CD14-positive monocyte (primary cell): Measurements from ENCODE around the gene NBEA. TPM values are rescaled to one million over a fixed set of nuclear protein-coding genes. Genes with fewer than 3 reads are reported as not detected.

Experiments
- DNase-seq, 3 donors: peaks; one replicate each; pipeline ENCODE4 v3.0.0-alpha.2; 2011 to 2022
- H2AFZ ChIP-seq: 2 replicates; pipeline ENCODE4 v1.6.0; 2012; ENCODE audit warnings: mild to moderate bottlenecking, low read depth, low read length, inconsistent platforms; ENCODE audit not compliant: insufficient read depth, poor library complexity, severe bottlenecking
- H3K27ac ChIP-seq, 2 donors: 1 replicate in 1 of 2; 2 replicates in 1 of 2; pipeline ENCODE4 v1.5.1; 2012 to 2013; ENCODE audit warnings: low read length in 2 of 2, control low read depth in 1 of 2, inconsistent platforms in 1 of 2, low read depth in 1 of 2, mild to moderate bottlenecking in 1 of 2
- H3K27me3 ChIP-seq, 2 donors: one replicate each; pipeline versions ENCODE4 v1.6.0 to v1.6.1; 2011 to 2013; ENCODE audit warnings: low read length in 2 of 2; ENCODE audit not compliant: control insufficient read depth in 2 of 2, insufficient read depth in 2 of 2
- H3K36me3 ChIP-seq, 2 donors: replicated peaks in 1 of 2; 1 replicate in 1 of 2; 2 replicates in 1 of 2; pipeline versions ENCODE4 v1.5.1 to v1.6.1; 2012 to 2013; ENCODE audit warnings: low read length in 2 of 2, control low read depth in 1 of 2, inconsistent platforms in 1 of 2, mild to moderate bottlenecking in 1 of 2; ENCODE audit not compliant: insufficient read depth in 2 of 2, control insufficient read depth in 1 of 2
- H3K4me1 ChIP-seq, 2 donors: 1 replicate in 1 of 2; 2 replicates in 1 of 2; pipeline versions ENCODE4 v1.5.1 to v1.6.1; 2012 to 2013; ENCODE audit warnings: low read length in 2 of 2, control low read depth in 1 of 2, inconsistent platforms in 1 of 2, mild to moderate bottlenecking in 1 of 2, moderate library complexity in 1 of 2; ENCODE audit not compliant: insufficient read depth in 2 of 2, control insufficient read depth in 1 of 2
- H3K4me2 ChIP-seq: replicated peaks from 2 replicates; pipeline ENCODE3; 2012; ENCODE audit warnings: low read length, moderate library complexity, mild to moderate bottlenecking; ENCODE audit not compliant: poor library complexity, severe bottlenecking; ENCODE audit errors: extremely low read depth
- H3K4me3 ChIP-seq, 3 experiments: fragments of 200-600 bp in 1 of 3; sonication (generic) in 1 of 3; replicated peaks in 1 of 3; 1 replicate in 2 of 3; 2 replicates in 1 of 3; pipeline ENCODE4 v1.5.1; 2011 to 2013; ENCODE audit warnings: low read length in 3 of 3, mild to moderate bottlenecking in 3 of 3, control low read depth in 2 of 3, low read depth in 2 of 3, inconsistent platforms in 1 of 3, moderate library complexity in 1 of 3
- H3K79me2 ChIP-seq: 2 replicates; pipeline ENCODE4 v1.6.0; 2012; ENCODE audit warnings: mild to moderate bottlenecking, control low read depth, inconsistent platforms, low read length, moderate library complexity; ENCODE audit not compliant: insufficient read depth
- H3K9ac ChIP-seq: 2 replicates; pipeline ENCODE4 v1.6.0; 2017; ENCODE audit warnings: low read length, mild to moderate bottlenecking; ENCODE audit not compliant: insufficient read depth, poor library complexity, severe bottlenecking
- H3K9me3 ChIP-seq, 2 donors: replicated peaks in 1 of 2; 1 replicate in 1 of 2; 2 replicates in 1 of 2; pipeline versions ENCODE4 v1.5.1 to v1.6.1; 2012 to 2013; ENCODE audit warnings: low read length in 2 of 2, control low read depth in 1 of 2; ENCODE audit not compliant: control insufficient read depth in 1 of 2, insufficient read depth in 1 of 2
- H4K20me1 ChIP-seq: 2 replicates; pipeline ENCODE4 v1.6.0; 2012; ENCODE audit warnings: mild to moderate bottlenecking, low read length, control low read depth, moderate library complexity; ENCODE audit not compliant: insufficient read depth
- H3K27ac Mint-ChIP-seq, 7 donors: one replicate each; pipeline ENCODE4 v1.8.0; 2020; ENCODE audit warnings: mild to moderate bottlenecking in 7 of 7, mixed read lengths in 7 of 7, moderate library complexity in 6 of 7, inconsistent platforms in 2 of 7
- H3K27me3 Mint-ChIP-seq, 3 donors: one replicate each; pipeline ENCODE4 v1.8.0; 2021 to 2022; ENCODE audit warnings: low read depth in 3 of 3, mild to moderate bottlenecking in 3 of 3, mixed read lengths in 3 of 3, moderate library complexity in 3 of 3, inconsistent platforms in 1 of 3
- H3K36me3 Mint-ChIP-seq, 2 donors: one replicate each; pipeline ENCODE4 v1.8.0; 2020; ENCODE audit warnings: mixed read lengths in 2 of 2, inconsistent platforms in 1 of 2, mild to moderate bottlenecking in 1 of 2
- H3K4me1 Mint-ChIP-seq: one replicate; pipeline ENCODE4 v1.8.0; 2020; ENCODE audit warnings: mild to moderate bottlenecking, mixed read lengths
- H3K4me3 Mint-ChIP-seq, 2 donors: one replicate each; pipeline ENCODE4 v1.8.0; 2020; ENCODE audit warnings: mild to moderate bottlenecking in 2 of 2, mixed read lengths in 2 of 2, moderate library complexity in 1 of 2
- H3K9me3 Mint-ChIP-seq, 7 donors: one replicate each; pipeline ENCODE4 v1.8.0; 2020 to 2022; ENCODE audit warnings: mixed read lengths in 7 of 7, mild to moderate bottlenecking in 6 of 7, moderate library complexity in 6 of 7, inconsistent platforms in 2 of 7
- WGBS: methylation state at CpG from one replicate; pipeline ENCODE4 v1.1.5; 2013; ENCODE audit warnings: missing lambda C conversion rate; ENCODE audit not compliant: insufficient coverage; 5-methylcytosine and 5-hydroxymethylcytosine counted together
- intact Hi-C, 2 donors: fragments of 100-400 bp; cut with micrococcal nuclease; formaldehyde crosslinking; loops; one replicate each; pipeline versions ENCODE4 v1.15.0 to v1.15.1; 2023
- polyA plus RNA-seq, 3 donors: library from polyadenylated mRNA; depleted of rRNA in 1 of 3; unstranded in 2 of 3; stranded (reverse) in 1 of 3; fragments of 300-500 nt in 2 of 3; fragments of >200 nt in 1 of 3; fragmentation: Illumina TruSeq in 2 of 3; gene quantifications; 1 replicate in 2 of 3; 2 replicates in 1 of 3; pipeline ENCODE4 v1.2.3, GENCODE V29; 2012 to 2021
- TF ChIP-seq, protein P1 (sequence below): fragments of 200-600 bp; IDR thresholded peaks from one replicate; pipeline ENCODE4 v1.8.0; 2022; ENCODE audit warnings: antibody characterized with exemption, mild to moderate bottlenecking

NBEA gene
- polyA plus RNA-seq, 3 donors, result 0.03 to 0.23 (median 0.08) TPM

DNA sequence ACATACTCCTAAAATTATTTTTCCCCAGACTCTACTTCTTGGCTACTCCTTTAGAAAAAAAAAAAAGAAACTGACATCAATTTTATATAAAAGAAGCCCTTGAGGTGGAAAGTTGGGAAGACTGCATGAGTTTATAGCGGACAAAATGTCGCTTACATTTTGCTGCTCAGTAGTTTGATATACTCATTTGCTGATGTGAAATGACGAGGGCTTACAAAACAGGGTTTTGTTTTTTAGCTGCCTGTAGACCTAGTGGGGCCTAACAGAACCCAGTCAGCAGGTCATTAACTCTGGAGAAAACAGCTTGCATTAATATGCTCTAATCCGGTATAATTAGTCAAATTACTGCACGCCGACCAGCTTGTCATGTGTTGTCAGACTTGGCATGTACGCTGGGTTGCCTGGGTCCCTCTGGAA lies 572.0 kb downstream of the NBEA start:
- Mint-ChIP-seq H3K36me3 (no peaks in the 10 kb centered on the region), H3K27ac (no peak overlapping the region), H3K4me1 (peaks cover 6% of the 10 kb centered on the region), H3K27me3 (no peaks in the 10 kb centered on the region), H3K9me3 (no peaks in the 10 kb centered on the region), H3K4me3 (no peak overlapping the region)
- H3K4me3 ChIP-seq, result no peak overlapping the region
- H3K4me1 ChIP-seq, result peaks cover 4 to 7% of the 10 kb centered on the region in 2 donors
- H3K4me2 ChIP-seq, result no peak overlapping the region
- H3K27me3 ChIP-seq, result no peaks in the 10 kb centered on the region
- H3K36me3 ChIP-seq, result no peaks in the 10 kb centered on the region
- 96% methylated on average over 3 of the region's 7 CpGs for WGBS
- TF ChIP-seq, protein P1, sequence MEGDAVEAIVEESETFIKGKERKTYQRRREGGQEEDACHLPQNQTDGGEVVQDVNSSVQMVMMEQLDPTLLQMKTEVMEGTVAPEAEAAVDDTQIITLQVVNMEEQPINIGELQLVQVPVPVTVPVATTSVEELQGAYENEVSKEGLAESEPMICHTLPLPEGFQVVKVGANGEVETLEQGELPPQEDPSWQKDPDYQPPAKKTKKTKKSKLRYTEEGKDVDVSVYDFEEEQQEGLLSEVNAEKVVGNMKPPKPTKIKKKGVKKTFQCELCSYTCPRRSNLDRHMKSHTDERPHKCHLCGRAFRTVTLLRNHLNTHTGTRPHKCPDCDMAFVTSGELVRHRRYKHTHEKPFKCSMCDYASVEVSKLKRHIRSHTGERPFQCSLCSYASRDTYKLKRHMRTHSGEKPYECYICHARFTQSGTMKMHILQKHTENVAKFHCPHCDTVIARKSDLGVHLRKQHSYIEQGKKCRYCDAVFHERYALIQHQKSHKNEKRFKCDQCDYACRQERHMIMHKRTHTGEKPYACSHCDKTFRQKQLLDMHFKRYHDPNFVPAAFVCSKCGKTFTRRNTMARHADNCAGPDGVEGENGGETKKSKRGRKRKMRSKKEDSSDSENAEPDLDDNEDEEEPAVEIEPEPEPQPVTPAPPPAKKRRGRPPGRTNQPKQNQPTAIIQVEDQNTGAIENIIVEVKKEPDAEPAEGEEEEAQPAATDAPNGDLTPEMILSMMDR, result no peak
- intact Hi-C loops, result no loop called here
- H3K79me2 ChIP-seq, result no peaks in the 10 kb centered on the region
- no peak overlapping the region for H3K27ac ChIP-seq
- H3K9ac ChIP-seq, result no peak overlapping the region
- H4K20me1 ChIP-seq, result no peaks in the 10 kb centered on the region
- H2AFZ ChIP-seq, result no peak overlapping the region
- no peaks in the 10 kb centered on the region for H3K9me3 ChIP-seq
- no peak for DNase-seq

DNA sequence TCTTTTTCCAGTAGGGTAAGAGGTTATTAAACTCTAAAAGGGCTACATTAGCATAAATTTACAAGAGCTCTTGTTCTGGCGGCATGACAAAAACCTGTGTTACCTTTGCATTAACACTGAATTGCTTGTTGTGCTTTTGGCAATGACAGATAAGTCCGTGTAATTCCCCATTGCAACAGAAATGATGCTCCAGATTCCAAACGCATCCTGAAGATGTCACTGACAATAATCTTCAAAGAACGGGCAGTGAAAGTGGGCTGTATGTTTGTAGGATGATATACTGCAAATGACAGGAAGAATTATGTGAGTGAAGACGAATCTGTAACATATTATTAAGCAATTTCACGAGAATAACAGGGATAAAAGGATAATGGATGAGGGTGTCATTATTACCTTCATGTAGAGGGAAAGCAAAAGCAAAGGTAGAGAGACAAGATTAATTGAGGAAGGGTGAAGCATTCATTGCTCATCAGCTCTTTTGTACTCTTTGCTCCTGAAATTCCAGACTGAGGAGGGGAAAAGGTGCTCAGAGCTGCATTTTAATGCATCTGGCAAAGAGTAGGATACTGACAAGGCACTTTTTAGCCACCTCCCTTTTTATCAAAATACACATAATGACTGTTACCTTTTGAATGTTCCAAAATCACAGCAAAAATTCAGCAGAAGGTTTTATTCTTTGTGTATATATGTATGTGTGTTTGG lies 572.9 kb downstream of the NBEA start:
- WGBS, result 100% methylated on average over 3 of the region's 6 CpGs
- Mint-ChIP-seq H3K36me3 (no peaks in the 10 kb centered on the region), H3K4me1 (peaks cover 6% of the 10 kb centered on the region), H3K27me3 (no peaks in the 10 kb centered on the region), H3K9me3 (no peaks in the 10 kb centered on the region), H3K4me3 (no peak overlapping the region), H3K27ac (no peak overlapping the region)
- H3K4me2 ChIP-seq, result no peak overlapping the region
- H4K20me1 ChIP-seq, result no peaks in the 10 kb centered on the region
- peaks cover 4 to 7% of the 10 kb centered on the region in 2 donors for H3K4me1 ChIP-seq
- no peaks in the 10 kb centered on the region for H3K9me3 ChIP-seq
- DNase-seq, result no peak
- no peaks in the 10 kb centered on the region for H3K79me2 ChIP-seq
- intact Hi-C loops, result no loop called here
- H3K27me3 ChIP-seq, result no peaks in the 10 kb centered on the region
- no peak overlapping the region for H3K9ac ChIP-seq
- H3K27ac ChIP-seq, result no peak overlapping the region
- no peak overlapping the region for H3K4me3 ChIP-seq
- H3K36me3 ChIP-seq, result no peaks in the 10 kb centered on the region
- TF ChIP-seq, protein P1, result no peak
- no peak overlapping the region for H2AFZ ChIP-seq
